ENCODE results near the gene KIF25.

KIF25 gene

GRCh38 chr6:168049277-168049676, 51.8 kb downstream of the KIF25 start:
- DNase-seq (ENCODE audit: low read depth in 1 of 2, low spot score in 1 of 2): no peak

- DNase-seq (ENCODE audit: low read depth in 1 of 2, low spot score in 1 of 2): no peak
Measured at GRCh38 chr6:168049706-168050224, 52.3 kb downstream of the KIF25 start.

DNA sequence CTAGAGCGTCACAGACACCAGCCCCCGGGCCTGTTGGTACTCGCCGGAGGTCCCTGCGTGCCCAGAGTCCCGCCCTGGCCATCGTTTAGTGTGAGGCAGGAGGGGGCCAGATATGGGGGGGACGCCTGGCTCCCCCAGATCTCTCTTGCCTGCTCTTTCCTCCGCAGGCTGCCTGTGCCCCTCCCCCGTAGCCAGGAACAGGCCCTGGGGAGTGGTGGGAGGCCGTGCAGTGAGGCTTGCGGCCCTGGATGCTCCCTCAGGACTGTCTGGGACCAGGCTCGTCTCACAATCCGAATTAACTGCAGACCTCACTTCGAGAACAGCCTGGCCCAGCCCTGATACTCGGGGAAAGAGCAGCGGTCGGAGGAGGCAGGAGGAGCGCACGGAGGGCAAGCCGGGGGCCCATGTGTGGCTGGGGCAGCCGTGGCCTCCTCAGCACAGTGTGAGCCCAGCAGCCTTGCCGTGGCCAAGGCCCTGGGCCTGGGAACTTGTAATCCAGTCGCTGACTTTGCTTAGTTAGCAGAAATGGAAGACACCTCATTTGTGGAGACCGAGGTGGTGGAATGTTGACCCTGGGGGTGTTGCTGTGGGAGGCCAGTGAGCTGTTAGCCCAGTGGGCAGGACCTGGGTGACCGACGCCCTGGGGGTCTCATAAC, 52.9 kb downstream of the KIF25 start:
- no peak for DNase-seq (ENCODE audit: low read depth in 1 of 2, low spot score in 1 of 2)

GRCh38 chr6:168050881-168051586, 53.6 kb downstream of the KIF25 start:
- no peak for DNase-seq (ENCODE audit: low read depth in 1 of 2, low spot score in 1 of 2)

- DNase-seq (ENCODE audit: low read depth in 1 of 2, low spot score in 1 of 2): no peak
Measured at GRCh38 chr6:168051648-168052047, 54.2 kb downstream of the KIF25 start.

DNA sequence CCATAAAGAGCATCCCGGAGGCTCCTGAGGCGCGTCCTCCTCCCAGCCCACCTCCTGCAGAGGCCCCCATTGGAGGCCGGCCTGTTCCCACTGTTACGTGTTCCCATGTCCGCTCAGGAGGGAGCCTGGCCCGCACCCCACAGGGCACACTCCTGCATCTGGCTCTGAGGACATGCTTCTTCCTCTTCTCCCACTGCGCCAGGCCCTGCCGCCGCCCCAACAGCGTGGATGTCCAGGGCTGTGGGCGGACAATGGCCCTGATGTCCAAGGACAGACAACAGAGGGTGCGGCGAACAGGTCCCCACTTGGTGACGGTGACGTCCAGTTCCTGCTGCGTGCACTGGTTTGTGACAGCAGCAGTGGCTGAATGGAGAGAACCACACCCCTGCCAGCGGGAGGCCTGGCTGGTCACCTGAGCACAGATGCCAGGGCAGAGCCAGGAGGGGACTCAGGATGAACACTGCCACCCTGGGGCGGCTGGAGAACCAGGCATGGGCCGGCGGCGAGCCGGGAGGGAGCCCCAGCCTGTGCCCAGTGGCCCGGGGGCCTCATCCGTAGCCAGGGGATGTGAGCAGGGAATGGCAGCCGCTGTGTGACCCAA, 54.9 kb downstream of the KIF25 start:
- no peak for DNase-seq (ENCODE audit: low read depth in 1 of 2, low spot score in 1 of 2)

DNA sequence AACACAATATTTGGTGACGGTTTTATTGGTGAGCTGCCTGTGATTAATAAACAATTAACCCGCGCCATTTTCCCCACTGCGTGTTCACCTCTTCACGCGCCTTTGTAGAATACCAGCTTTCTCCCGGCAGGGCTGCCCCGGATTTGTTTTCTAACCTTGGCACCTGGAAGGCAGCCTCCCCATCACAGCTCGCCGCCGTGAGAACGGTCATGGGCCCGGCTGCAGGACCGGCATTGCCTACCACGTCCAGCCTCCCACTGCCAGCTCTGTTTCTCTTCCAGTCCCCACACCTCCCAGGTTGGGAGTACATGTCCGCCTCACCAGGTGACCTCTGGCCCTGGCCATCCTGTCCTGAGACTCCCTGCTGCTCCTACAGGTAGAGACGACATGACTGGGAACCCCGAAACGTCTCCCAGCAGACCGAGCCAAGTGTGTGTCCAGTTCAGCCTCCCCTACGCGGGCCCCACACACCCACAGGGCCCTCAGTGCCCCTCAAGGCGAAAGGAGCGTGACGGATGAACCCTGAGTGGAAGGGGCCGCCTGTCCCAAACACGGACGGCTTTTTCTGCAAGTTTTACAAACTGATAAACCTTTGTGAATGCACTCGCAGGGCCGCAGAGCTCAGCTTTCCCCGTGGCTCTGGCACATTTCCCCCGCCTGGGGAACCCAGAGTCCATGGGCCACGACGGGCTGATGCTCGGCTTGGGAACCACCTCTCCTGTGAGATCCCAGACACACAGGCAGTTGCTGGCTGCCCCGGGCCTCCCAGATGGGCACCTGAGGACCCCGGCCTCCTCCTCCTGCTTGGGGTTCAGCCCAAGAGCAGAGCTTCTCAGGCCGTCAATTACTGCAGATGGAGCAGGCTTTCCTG, 55.9 kb downstream of the KIF25 start:
- DNase-seq (ENCODE audit: low read depth in 1 of 2, low spot score in 1 of 2): no peak

- DNase-seq (ENCODE audit: low read depth in 1 of 2, low spot score in 1 of 2): no peak
Measured at GRCh38 chr6:168053957-168054471, 56.5 kb downstream of the KIF25 start.

GRCh38 chr6:168054765-168055560, 57.5 kb downstream of the KIF25 start:
- DNase-seq (ENCODE audit: low read depth in 1 of 2, low spot score in 1 of 2): no peak

- DNase-seq (ENCODE audit: low read depth in 1 of 2, low spot score in 1 of 2): no peak
Measured at GRCh38 chr6:168055696-168056489, 58.4 kb downstream of the KIF25 start.

GRCh38 chr6:168056892-168057527, 59.5 kb downstream of the KIF25 start:
- no peak for DNase-seq (ENCODE audit: low read depth in 1 of 2, low spot score in 1 of 2)

DNA sequence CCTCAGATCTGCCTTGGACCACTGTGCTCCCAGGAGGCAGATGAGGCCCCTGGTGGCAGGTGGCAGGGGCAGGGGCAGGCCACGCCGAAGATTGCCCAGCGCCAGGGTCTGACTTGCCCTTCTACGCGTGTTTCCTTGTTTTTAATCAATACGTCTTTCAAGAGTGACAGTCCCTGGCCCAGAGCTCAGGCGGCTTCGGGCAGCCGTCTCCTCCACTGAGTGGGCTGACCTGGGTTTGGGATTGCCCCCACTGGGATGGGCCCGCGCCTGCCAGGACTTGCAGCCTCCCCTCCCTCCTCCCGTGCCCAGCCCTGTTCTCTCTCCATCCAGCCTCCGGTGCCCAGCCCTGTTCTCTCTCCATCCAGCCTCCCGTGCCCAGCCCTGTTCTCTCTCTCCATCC, 60.4 kb downstream of the KIF25 start:
- no peak for DNase-seq (ENCODE audit: low read depth in 1 of 2, low spot score in 1 of 2)

DNA sequence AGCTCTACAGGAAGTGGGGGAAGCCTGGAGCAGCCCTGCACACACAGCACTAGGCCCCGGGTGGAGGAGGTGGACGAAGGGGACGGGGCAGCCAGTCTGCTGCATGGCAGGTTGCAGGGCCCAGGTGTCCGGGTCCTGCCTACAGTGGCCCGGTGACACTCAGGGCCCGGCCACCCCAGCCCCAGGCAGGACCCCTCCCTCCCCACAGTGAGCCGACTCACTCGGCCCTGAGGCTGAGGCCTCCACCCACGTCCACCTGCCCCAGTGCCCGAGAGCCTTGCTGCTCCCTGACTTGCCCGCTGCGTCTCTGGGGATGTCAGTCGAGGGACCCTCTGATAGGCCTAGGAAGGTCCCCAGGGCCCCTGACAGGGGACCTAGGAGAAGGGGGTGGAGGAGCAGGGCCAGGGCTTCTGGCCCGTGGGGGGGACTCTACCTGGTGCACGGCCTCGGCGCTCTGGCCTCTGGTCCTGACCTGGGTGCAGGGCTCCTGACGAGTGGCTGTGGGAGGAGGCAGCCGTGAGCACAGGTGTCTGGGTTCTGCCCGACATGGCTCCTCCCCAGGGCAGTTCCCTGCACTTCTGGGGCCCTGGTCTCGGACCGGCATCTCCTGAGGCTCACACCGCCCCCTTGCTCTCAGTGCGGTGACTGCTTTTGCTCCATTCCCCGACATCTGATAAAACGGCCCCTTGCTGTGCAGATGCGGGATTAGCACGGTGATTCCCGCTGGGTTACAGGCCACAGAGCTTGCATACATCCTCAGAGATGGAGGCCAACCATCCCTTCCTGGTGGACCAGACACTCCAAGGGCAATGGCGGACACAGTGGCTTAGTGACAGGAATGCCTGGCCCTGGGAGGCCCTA, 61.5 kb downstream of the KIF25 start:
- DNase-seq (ENCODE audit: low read depth in 1 of 2, low spot score in 1 of 2): no peak

DNA sequence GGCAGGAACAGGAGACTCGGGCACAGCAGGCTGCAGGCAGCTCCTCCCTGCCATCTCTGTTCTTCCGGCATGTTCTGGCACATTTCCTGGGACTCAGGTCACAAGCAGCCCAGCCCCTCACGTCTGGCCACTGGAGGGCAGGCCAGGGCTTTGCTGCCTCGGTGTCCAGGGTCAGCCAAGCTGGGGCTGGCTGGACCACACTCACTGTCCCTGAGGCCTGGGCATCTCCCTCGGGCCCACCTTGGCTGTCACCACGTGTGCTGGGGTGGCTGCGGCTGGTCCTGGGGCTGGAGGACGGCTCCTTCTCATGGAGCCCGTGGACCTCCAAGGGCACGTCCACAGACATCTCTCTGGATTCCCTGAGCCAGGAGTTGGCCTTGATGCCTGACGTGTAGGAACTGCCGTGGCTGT, 63.1 kb downstream of the KIF25 start:
- no peak for DNase-seq (ENCODE audit: low read depth in 1 of 2, low spot score in 1 of 2)

- DNase-seq (ENCODE audit: low read depth in 1 of 2, low spot score in 1 of 2): no peak
Measured at GRCh38 chr6:168061269-168062210, 64.1 kb downstream of the KIF25 start.

- DNase-seq (ENCODE audit: low read depth in 1 of 2, low spot score in 1 of 2): no peak
Measured at GRCh38 chr6:168062346-168063289, 65.1 kb downstream of the KIF25 start.

Measured in stimulated activated CD4-positive, alpha-beta T cell treated with anti-CD3 and anti-CD28 coated beads, Interleukin-15, amount 100 ng/mL, for 1 hour (primary cell).